Measurements from ENCODE around the gene PTPRO.

DNA sequence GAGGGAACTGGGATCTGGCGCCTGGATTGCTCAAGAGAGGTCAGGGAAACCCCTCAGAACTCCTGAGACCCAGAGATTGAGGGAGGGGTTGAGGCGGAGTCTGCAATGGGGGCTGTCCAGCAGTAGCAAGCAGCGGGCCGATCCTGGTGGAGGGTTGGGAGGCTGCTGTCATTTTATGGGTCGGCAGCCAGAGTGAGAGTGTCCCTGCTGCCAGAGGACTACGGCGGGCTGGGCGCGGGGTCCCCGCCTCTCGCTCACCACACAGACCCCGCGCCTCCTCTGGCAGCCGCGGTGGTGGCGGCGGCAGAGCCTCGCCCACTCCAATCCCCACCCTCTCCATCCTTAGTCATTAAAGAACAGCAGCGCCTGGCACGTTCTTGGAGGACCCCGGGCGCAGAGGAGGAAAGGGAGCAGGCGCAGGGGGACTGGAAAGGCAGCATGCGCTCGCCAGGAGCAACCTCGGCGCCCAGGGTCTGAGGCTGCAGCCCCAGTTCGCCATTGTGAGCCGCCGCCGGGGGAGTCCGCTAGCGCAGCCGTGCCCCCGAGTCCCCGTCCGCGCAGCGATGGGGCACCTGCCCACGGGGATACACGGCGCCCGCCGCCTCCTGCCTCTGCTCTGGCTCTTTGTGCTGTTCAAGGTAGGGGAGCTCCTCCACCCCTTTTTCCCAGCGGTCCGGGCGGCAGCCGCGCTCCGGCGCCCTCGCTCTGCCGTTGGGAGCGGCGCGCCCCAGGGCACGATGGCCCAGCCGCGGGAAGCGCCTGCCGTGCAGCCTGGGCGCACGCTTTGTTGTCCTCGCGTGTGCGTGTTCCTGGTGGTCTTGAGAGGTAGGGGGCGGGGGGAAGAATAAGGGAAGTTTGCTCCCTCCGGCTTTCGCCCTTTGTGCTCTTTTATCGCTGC lies at the start of gene PTPRO:
- TF ChIP-seq, protein P1, sequence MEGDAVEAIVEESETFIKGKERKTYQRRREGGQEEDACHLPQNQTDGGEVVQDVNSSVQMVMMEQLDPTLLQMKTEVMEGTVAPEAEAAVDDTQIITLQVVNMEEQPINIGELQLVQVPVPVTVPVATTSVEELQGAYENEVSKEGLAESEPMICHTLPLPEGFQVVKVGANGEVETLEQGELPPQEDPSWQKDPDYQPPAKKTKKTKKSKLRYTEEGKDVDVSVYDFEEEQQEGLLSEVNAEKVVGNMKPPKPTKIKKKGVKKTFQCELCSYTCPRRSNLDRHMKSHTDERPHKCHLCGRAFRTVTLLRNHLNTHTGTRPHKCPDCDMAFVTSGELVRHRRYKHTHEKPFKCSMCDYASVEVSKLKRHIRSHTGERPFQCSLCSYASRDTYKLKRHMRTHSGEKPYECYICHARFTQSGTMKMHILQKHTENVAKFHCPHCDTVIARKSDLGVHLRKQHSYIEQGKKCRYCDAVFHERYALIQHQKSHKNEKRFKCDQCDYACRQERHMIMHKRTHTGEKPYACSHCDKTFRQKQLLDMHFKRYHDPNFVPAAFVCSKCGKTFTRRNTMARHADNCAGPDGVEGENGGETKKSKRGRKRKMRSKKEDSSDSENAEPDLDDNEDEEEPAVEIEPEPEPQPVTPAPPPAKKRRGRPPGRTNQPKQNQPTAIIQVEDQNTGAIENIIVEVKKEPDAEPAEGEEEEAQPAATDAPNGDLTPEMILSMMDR (IDR thresholded peaks at IDR 0.05 in 2 of 3, conservative IDR thresholded peaks at IDR 0.05 in 1 of 3; ENCODE audit: control insufficient read depth in 2 of 3, extremely low read depth in 1 of 3, insufficient read depth in 1 of 3, low read depth in 3 of 3, low read length in 3 of 3) = no peak
- no peak for TF ChIP-seq TBL1XR1 (IDR thresholded peaks at IDR 0.05; ENCODE audit: low read depth, low read length)
- TF ChIP-seq JUND (IDR thresholded peaks at IDR 0.05; ENCODE audit: low read depth, low read length) = no peak

Data from GM12878 (cell line).